ENCODE data around the gene VGLL4. TPM values are rescaled to one million over a fixed set of nuclear protein-coding genes. Genes with fewer than 3 reads are reported as not detected.

The VGLL4 gene
- total RNA-seq, 3 donors from 2014 or later, result 42.5 to 51.3 (median 46.4) TPM

DNA sequence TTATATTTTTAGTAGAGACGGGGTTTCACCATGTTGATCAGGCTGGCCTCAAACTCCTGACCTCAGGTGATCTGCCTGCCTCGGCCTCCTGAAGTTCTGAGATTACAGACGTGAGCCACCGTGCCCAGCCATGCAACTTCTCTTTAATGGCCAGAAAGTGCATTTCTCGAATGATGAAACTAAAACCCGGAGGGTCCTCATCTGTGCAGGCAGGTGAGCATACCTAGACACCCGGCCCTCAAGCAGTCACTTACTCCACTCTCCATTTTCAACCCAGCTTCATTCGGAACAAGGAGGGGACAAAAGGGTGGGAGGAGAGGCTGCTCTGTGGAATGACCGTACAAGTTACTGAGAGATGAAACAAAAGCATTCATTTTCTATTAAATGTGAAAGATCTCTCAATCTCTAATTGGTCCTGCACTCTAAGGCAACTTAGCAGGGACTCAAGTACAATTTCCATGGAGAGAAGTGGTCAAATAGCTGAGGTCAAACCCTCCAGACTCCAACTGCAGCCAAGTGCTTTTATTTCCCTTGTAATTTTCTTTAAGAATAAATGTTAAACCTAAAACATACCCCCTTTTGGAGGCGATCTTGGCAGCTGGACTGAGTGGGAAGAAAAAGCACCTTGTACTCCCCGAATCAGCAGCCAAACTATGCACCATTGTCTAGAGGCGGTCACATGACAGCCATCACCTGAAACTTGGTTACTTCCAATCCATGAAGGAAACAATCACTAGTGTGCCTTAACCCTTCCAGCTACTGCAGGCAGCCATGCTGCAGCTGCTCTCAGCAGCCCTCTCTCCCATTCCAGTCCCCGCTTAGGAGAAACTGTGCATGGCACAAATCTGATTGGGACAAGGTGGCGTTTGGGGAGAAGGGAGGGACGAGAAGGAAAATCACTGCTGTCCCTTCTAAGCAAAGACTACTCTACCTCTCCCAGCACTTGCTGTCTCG lies 62.2 kb downstream of the VGLL4 start:
- Histone ChIP-seq H3K36me3 (ENCODE audit: low read depth) (no peaks in the 10 kb centered on the region), H3K9me3 (no peaks in the 10 kb centered on the region), H3K4me1 (ENCODE audit: low read depth) (peaks cover 27% of the 10 kb centered on the region), H3K4me3 (no peak overlapping the region)
- TF ChIP-seq, protein P1, sequence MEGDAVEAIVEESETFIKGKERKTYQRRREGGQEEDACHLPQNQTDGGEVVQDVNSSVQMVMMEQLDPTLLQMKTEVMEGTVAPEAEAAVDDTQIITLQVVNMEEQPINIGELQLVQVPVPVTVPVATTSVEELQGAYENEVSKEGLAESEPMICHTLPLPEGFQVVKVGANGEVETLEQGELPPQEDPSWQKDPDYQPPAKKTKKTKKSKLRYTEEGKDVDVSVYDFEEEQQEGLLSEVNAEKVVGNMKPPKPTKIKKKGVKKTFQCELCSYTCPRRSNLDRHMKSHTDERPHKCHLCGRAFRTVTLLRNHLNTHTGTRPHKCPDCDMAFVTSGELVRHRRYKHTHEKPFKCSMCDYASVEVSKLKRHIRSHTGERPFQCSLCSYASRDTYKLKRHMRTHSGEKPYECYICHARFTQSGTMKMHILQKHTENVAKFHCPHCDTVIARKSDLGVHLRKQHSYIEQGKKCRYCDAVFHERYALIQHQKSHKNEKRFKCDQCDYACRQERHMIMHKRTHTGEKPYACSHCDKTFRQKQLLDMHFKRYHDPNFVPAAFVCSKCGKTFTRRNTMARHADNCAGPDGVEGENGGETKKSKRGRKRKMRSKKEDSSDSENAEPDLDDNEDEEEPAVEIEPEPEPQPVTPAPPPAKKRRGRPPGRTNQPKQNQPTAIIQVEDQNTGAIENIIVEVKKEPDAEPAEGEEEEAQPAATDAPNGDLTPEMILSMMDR (IDR thresholded peaks at IDR 0.05), result no peak
- DNase-seq, result no peak
- intact Hi-C loops (cut with DNase I, micrococcal nuclease), result no loop called here
- ATAC-seq, result peak; percentile 69

DNA sequence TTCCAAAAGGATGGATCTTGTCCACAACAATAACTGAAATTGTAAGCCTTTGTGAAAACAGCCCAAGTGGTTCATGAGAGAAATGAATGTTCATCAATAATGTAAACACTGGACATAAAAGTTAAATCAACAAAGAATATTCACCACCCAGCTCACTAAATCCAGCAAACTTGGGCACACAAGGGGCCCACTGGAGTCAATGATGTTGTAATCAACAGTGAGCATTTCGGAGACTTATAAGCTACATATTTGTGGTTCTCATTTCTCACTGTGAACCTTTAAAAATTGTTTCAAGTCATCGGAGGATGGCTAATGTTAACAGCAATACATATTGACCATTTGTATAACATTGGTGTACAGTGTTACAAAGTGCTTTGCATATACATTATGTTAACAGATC lies 63.1 kb downstream of the VGLL4 start:
- Histone ChIP-seq H3K4me3 (no peak overlapping the region), H3K4me1 (ENCODE audit: low read depth) (peaks cover 27% of the 10 kb centered on the region), H3K36me3 (ENCODE audit: low read depth) (no peaks in the 10 kb centered on the region), H3K9me3 (no peaks in the 10 kb centered on the region)
- DNase-seq, result no peak
- intact Hi-C loops (cut with DNase I, micrococcal nuclease), result no loop called here
- TF ChIP-seq, protein P1 (IDR thresholded peaks at IDR 0.05), result no peak
- ATAC-seq, result no peak

DNA sequence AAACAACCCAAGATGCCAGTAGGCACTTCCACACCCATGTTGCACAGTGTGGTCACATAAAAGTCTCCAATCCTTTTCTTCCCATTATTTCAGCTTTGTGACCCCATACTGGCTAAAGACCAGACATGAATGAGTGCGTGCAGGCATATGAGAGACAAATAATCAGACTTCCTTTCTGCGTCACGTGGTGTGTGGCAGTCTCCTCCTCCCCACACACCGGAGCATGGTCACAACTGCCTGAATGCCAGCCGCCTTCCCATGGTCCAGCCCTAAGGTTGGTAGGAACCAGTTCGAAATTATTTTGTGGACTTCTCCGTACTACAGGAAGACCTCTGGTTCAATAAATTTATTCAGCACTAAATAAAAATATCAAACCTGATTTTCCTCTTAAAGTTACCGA lies 65.5 kb downstream of the VGLL4 start:
- intact Hi-C loops (cut with DNase I, micrococcal nuclease), result no loop called here
- peaks cover 18% of the 10 kb centered on the region for H3K4me1 ChIP-seq (ENCODE audit: low read depth)
- no peak for ATAC-seq

DNA sequence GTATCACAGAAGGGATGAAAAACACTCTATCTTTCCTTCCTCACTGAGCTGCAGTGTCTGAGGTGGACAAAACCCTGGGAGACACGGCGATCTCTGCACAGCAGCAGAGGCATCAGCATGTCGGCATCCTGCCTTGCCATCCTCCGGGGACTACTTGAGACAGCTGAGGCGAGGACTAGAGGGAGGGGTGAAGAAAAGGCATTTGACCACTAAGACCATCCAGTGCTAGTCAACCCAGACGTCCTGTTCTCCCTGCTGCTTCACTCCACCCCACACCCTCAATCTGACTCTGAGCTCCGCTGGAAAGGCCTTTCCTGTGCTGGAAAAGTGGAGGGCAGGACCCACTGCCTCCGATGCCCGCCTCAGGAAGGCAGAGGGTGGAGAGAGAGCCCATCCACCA lies 67.3 kb downstream of the VGLL4 start:
- Histone ChIP-seq H3K36me3 (ENCODE audit: low read depth) (no peaks in the 10 kb centered on the region), H3K4me3 (no peak overlapping the region), H3K4me1 (ENCODE audit: low read depth) (peaks cover 3% of the 10 kb centered on the region), H3K9me3 (no peaks in the 10 kb centered on the region)
- no peak for ATAC-seq
- TF ChIP-seq, protein P1 (IDR thresholded peaks at IDR 0.05), result no peak
- intact Hi-C loops (cut with DNase I, micrococcal nuclease), result no loop called here
- DNase-seq, result no peak

More for the DNA sequence above, 65.5 kb downstream of the VGLL4 start:
- DNase-seq, result no peak
- H3K36me3 ChIP-seq (ENCODE audit: low read depth), result no peaks in the 10 kb centered on the region
- H3K4me3 ChIP-seq, result no peak overlapping the region
- no peaks in the 10 kb centered on the region for H3K9me3 ChIP-seq
- TF ChIP-seq, protein P1 (IDR thresholded peaks at IDR 0.05), result no peak

DNA sequence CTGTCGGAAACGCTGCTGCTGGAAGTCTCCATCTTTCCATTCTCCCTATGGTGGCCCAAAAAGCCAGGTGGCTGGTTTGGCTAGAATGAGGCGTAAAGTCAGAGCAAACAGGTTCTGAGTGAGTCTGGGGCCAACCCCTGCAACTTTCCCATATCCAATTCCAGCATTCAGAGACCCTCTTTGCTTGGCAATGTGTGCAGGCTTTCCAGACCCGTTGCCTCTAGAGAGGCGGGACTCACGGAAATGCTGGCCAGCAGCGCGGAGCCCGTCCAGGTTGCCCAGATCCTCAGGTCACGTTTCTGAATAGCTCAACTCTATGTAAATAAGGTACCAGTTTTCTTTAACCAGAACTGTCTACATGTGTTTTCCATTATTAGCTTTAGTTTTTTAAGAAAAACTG lies 68.0 kb downstream of the VGLL4 start:
- Histone ChIP-seq H3K4me3 (no peak overlapping the region), H3K36me3 (ENCODE audit: low read depth) (no peaks in the 10 kb centered on the region), H3K4me1 (ENCODE audit: low read depth) (no peaks in the 10 kb centered on the region), H3K9me3 (no peaks in the 10 kb centered on the region)
- ATAC-seq (no peak), DNase-seq (no peak)
- intact Hi-C loops (cut with DNase I, micrococcal nuclease), result no loop called here
- TF ChIP-seq, protein P1 (IDR thresholded peaks at IDR 0.05), result no peak
